Gastrocnemius medialis (tissue), 4 donors: ENCODE data around the gene MATN1. TPM values are rescaled to one million over a fixed set of nuclear protein-coding genes. Genes with fewer than 3 reads are reported as not detected.

Experiments
- ATAC-seq, 2 donors: fragments of 150-250 bp; one replicate each; pipeline ENCODE4 v1.9.1; 2016
- DNase-seq, 2 donors: peaks; one replicate each; pipeline ENCODE4 v3.0.0-alpha.2; 2019
- H3K27ac ChIP-seq, 4 donors: fragments of 200-600 bp; sonication (generic); 1 replicate in 1 of 4; 2 replicates in 3 of 4; pipeline ENCODE4 v1.5.1; 2016 to 2018; ENCODE audit warnings: mild to moderate bottlenecking in 2 of 4, moderate library complexity in 1 of 4
- H3K27me3 ChIP-seq, 3 donors: fragments of 200-600 bp; sonication (generic) in 2 of 3; 1 replicate in 1 of 3; 2 replicates in 2 of 3; pipeline versions ENCODE4 v1.5.1 to v1.6.0; 2016 to 2019; ENCODE audit warnings: mild to moderate bottlenecking in 1 of 3, moderate library complexity in 1 of 3
- H3K36me3 ChIP-seq, 2 donors: fragments of 200-600 bp; sonication (generic) in 1 of 2; one replicate each; pipeline ENCODE4 v1.5.1; 2017 to 2018
- H3K4me1 ChIP-seq, 2 donors: fragments of 200-600 bp; sonication (generic) in 1 of 2; one replicate each; pipeline ENCODE4 v1.5.1; 2016 to 2017; ENCODE audit warnings: mild to moderate bottlenecking in 2 of 2
- H3K4me3 ChIP-seq, 4 donors: fragments of 200-600 bp; sonication (generic) in 3 of 4; 1 replicate in 1 of 4; 2 replicates in 3 of 4; pipeline ENCODE4 v1.5.1; 2016 to 2019; ENCODE audit warnings: mild to moderate bottlenecking in 2 of 4
- H3K9me3 ChIP-seq, 3 donors: fragments of 200-600 bp; sonication (generic) in 2 of 3; 1 replicate in 1 of 3; 2 replicates in 2 of 3; pipeline ENCODE4 v1.5.1; 2016 to 2019
- CTCF ChIP-seq, 5 experiments: fragments of 450-650 bp in 3 of 5; fragments of 200-600 bp in 2 of 5; sonication (generic) in 2 of 5; IDR thresholded peaks in 4 of 5; conservative IDR thresholded peaks in 1 of 5; 1 replicate in 4 of 5; 2 replicates in 1 of 5; pipeline ENCODE4 v1.5.1; 2016 to 2019; ENCODE audit warnings: antibody characterized with exemption in 5 of 5, mild to moderate bottlenecking in 3 of 5, moderate library complexity in 3 of 5
- POLR2A ChIP-seq, 2 donors: fragments of 450-650 bp; IDR thresholded peaks; one replicate each; pipeline ENCODE4 v1.6.1; 2017; ENCODE audit warnings: antibody characterized with exemption in 2 of 2, mild to moderate bottlenecking in 2 of 2, moderate library complexity in 2 of 2
- in situ Hi-C, 4 donors: fragments of 200-750 bp; cut with MboI; loops; one replicate each; pipeline versions ENCODE4 v1.15.0 to v1.8.0; 2017; ENCODE audit warnings: low sequenced_read_pairs in 4 of 4
- intact Hi-C: fragments of 100-400 bp; cut with DNase I; formaldehyde crosslinking; loops from one replicate; pipeline ENCODE4 v1.15.1; 2023; ENCODE audit warnings: low total_unique reads
- total RNA-seq, 4 donors: library from RNA; depleted of rRNA; stranded (reverse); fragments of >200 nt; gene quantifications; one replicate each; pipeline versions ENCODE4 v1.1.0 to v1.2.3, GENCODE V29; 2016

The MATN1 gene
- total RNA-seq, 4 donors from 2014 or later = not detected

DNA sequence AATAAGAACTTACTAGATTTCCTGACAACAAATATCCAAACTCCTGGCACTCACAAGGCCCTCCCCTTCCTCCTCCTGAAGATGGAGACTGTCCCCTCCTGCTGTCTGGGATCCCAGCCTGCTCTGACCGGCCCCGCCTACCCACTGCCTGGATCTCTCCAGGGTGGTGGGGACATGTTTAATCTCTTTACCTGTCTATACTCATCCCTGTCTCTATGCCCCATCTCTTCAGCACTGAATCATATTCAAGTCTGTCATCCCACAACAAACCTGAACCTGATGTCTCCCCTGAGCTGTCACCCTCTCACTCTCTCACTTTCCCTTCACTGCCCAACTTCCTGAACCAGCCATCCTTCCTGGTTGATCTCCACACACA, 22.1 kb downstream of the MATN1 start:
- TF ChIP-seq CTCF (IDR thresholded peaks at IDR 0.05 in 4 of 5, conservative IDR thresholded peaks at IDR 0.05 in 1 of 5) = no peak
- no peak for TF ChIP-seq POLR2A (IDR thresholded peaks at IDR 0.05)
- intact Hi-C loops = no loop called here
- Histone ChIP-seq H3K36me3 (no peaks in the 10 kb centered on the region), H3K4me3 (no peak overlapping the region), H3K4me1 (peaks cover 0 to 5% of the 10 kb centered on the region in 2 donors), H3K9me3 (no peaks in the 10 kb centered on the region), H3K27ac (no peak overlapping the region), H3K27me3 (no peaks in the 10 kb centered on the region)
- in situ Hi-C loops = loop anchor here in 1 of 4 donors (25.0 kb wide), 1 partner anchor 1814 kb away; no protein-coding TSS in a partner anchor
- no peak for DNase-seq
- no peak for ATAC-seq

DNA sequence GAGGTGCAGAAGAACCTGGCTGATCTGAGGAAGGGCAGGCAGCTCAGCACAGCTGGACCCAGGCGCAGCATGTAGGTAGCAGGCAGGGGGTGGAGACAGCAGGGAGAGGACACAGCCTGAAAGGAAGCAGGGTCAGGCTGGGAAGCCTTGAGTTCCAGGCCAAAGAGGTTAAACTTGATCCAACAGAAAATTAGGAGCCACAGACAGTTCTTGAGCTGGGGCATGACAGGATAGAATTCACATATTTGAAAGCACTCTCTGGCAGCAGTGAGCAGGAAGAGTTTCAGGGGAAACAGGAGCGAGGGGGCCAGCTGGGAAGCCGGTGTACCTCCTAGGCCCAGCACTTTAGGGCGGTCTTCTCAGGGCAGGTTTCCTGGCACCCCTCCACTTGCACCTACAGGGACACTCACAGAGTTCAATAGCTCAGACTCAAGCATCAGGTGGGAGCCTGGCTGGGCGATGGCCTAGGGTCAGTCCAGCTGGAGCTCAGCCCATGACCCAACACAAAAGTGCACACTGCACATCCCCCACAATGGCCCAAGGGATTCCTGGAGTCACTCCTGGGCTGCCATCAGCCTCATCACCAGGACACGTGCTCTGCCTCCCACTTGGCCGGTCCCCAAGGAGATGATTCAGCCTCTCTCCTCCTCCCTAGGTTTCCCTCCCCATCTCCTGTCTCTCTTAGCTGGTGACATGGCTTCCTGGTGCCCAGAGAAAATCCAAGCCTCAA, 22.7 kb downstream of the MATN1 start:
- Histone ChIP-seq H3K36me3 (no peaks in the 10 kb centered on the region), H3K27me3 (no peaks in the 10 kb centered on the region), H3K9me3 (no peaks in the 10 kb centered on the region), H3K27ac (no peak overlapping the region), H3K4me3 (no peak overlapping the region), H3K4me1 (peaks cover 0 to 5% of the 10 kb centered on the region in 2 donors)
- in situ Hi-C loops (loop anchor here in 1 of 4 donors (25.0 kb wide), 1 partner anchor 1813 kb away; no protein-coding TSS in a partner anchor), intact Hi-C loops (no loop called here)
- DNase-seq = peak in 1 of 2 donors; percentile 64
- peak in 1 of 2 donors; percentile 31 for ATAC-seq
- TF ChIP-seq POLR2A (IDR thresholded peaks at IDR 0.05) = no peak
- TF ChIP-seq CTCF (IDR thresholded peaks at IDR 0.05 in 4 of 5, conservative IDR thresholded peaks at IDR 0.05 in 1 of 5) = no peak

- TF ChIP-seq CTCF (IDR thresholded peaks at IDR 0.05 in 4 of 5, conservative IDR thresholded peaks at IDR 0.05 in 1 of 5) (no peak), POLR2A (IDR thresholded peaks at IDR 0.05) (no peak)
- ATAC-seq (no peak), DNase-seq (no peak)
- no peak overlapping the region for H3K27ac ChIP-seq
- H3K4me1 ChIP-seq = peaks cover 0 to 5% of the 10 kb centered on the region in 2 donors
- H3K4me3 ChIP-seq = no peak overlapping the region
- intact Hi-C loops = no loop called here
- in situ Hi-C loops = loop anchor here in 3 of 4 donors (25.0 kb wide), 5 partner anchors 912 to 1912 kb away; partner anchors contain the start of genes MECR (in 1 of the 3) and PTPRU (in 1 of the 3)
- H3K9me3 ChIP-seq = no peaks in the 10 kb centered on the region
- H3K36me3 ChIP-seq = no peaks in the 10 kb centered on the region
- no peaks in the 10 kb centered on the region for H3K27me3 ChIP-seq
Observed at GRCh38 chr1:30699762-30700161, 23.6 kb downstream of the MATN1 start.

DNA sequence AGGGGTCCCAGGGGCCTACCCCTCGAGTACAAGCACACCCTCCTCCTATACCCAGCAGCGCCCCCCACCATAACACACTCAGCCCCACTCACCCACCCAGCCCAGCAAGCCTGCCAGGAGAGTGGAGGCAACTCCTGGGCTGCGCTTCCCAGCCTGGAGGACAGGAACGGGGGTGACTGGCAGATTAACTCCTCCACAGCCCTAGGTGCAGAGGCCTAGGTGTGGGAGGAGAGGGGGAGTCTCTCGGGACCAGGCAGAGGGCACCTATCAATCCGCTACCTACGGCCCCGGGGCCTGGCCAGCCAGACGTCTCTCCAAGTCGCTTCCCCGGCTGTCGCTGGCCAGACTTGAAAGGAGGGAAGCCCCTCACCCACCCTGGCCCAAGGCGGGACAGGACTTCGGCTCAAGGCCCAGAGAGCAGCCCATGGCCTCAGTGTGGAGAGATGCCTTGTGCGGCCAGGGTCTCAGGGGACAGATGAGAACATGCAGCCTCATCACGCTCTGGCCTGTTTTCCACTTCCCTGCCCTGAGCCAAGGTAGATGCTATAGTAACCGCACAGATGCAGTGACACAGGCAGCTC, 24.9 kb downstream of the MATN1 start:
- ATAC-seq (no peak), DNase-seq (no peak)
- Histone ChIP-seq H3K4me3 (no peak overlapping the region), H3K4me1 (peaks cover 0 to 5% of the 10 kb centered on the region in 2 donors), H3K36me3 (no peaks in the 10 kb centered on the region), H3K27me3 (no peaks in the 10 kb centered on the region), H3K9me3 (no peaks in the 10 kb centered on the region), H3K27ac (no peak overlapping the region)
- intact Hi-C loops = no loop called here
- in situ Hi-C loops = loop anchor here in 3 of 4 donors (25.0 kb wide), 4 partner anchors 911 to 1911 kb away; partner anchors contain the start of genes MECR (in 1 of the 3) and PTPRU (in 1 of the 3)
- TF ChIP-seq POLR2A (IDR thresholded peaks at IDR 0.05) = no peak
- TF ChIP-seq CTCF (IDR thresholded peaks at IDR 0.05 in 4 of 5, conservative IDR thresholded peaks at IDR 0.05 in 1 of 5) = no peak
